WTC11 (cell line): ENCODE results near the gene TMEM266. TPM values are rescaled to one million over a fixed set of nuclear protein-coding genes. Genes with fewer than 3 reads are reported as not detected.

Experiments
- ATAC-seq: fragments of 200-7000 bp; cut with Tn5 transposase; 2 replicates; pipeline ENCODE4 v1.10.0; 2021; ENCODE audit warnings: mild to moderate bottlenecking, moderate library complexity
- CTCF ChIA-PET: fragments of 300-600 bp; sonication (Branson Sonifier 250); formaldehyde crosslinking; loops from one replicate; lab custom pipeline; 2021; ENCODE audit warnings: antibody characterized with exemption; lab: Charles Lee
- POLR2A ChIA-PET: fragments of 350-600 bp; sonication (Branson Sonifier 250); formaldehyde crosslinking; loops from one replicate; lab custom pipeline; 2021; ENCODE audit warnings: antibody characterized with exemption; lab: Charles Lee
- DNase-seq: peaks from one replicate; pipeline ENCODE4 v3.0.0; 2021; ENCODE audit warnings: low spot score
- H3K27ac Mint-ChIP-seq: 2 replicates; pipeline ENCODE4 v1.8.0; 2021; ENCODE audit warnings: mixed read lengths
- H3K27me3 Mint-ChIP-seq: 2 replicates; pipeline ENCODE4 v1.8.0; 2021; ENCODE audit warnings: low read depth, mild to moderate bottlenecking, moderate library complexity, mixed read lengths
- H3K36me3 Mint-ChIP-seq: 2 replicates; pipeline ENCODE4 v1.8.0; 2021; ENCODE audit warnings: mixed read lengths
- H3K4me1 Mint-ChIP-seq: 2 replicates; pipeline ENCODE4 v1.8.0; 2022; ENCODE audit warnings: mixed read lengths
- H3K4me3 Mint-ChIP-seq: 2 replicates; pipeline ENCODE4 v1.8.0; 2021; ENCODE audit warnings: mild to moderate bottlenecking, moderate library complexity, mixed read lengths
- H3K9me3 Mint-ChIP-seq: 2 replicates; pipeline ENCODE4 v1.8.0; 2021; ENCODE audit warnings: mixed read lengths
- CBFB ChIP-seq: sonication (generic); formaldehyde crosslinking; IDR thresholded peaks from 2 replicates; pipeline ENCODE4 v1.8.1; 2022; ENCODE audit warnings: mild to moderate bottlenecking, low read depth, missing genetic modification reagents
- CTCF ChIP-seq: fragments of 200-600 bp; IDR thresholded peaks from 2 replicates; pipeline ENCODE4 v1.8.0; 2022; ENCODE audit warnings: antibody characterized with exemption
- EMX1 ChIP-seq: fragments of 250-450 bp; sonication (Bioruptor Pico); IDR thresholded peaks from 2 replicates; pipeline ENCODE4 v1.8.0; 2021; ENCODE audit warnings: mild to moderate bottlenecking
- FOXJ3 ChIP-seq: sonication (generic); formaldehyde crosslinking; IDR thresholded peaks from 2 replicates; pipeline ENCODE4 v1.9.0; 2021; ENCODE audit warnings: missing genetic modification reagents, mild to moderate bottlenecking, borderline replicate concordance
- HMGA2 ChIP-seq: fragments of 250-450 bp; sonication (Bioruptor Pico); IDR thresholded peaks from 2 replicates; pipeline ENCODE4 v1.4.0; 2021; ENCODE audit warnings: mild to moderate bottlenecking, moderate library complexity
- MAX ChIP-seq: sonication (generic); formaldehyde crosslinking; IDR thresholded peaks from 2 replicates; pipeline ENCODE4 v1.8.0; 2022; ENCODE audit warnings: mild to moderate bottlenecking, missing genetic modification reagents
- NR1H2 ChIP-seq: sonication (generic); formaldehyde crosslinking; IDR thresholded peaks from 2 replicates; pipeline ENCODE4 v1.9.0; 2021; ENCODE audit warnings: mild to moderate bottlenecking, moderate library complexity, missing genetic modification reagents
- SMAD3 ChIP-seq: sonication (generic); formaldehyde crosslinking; IDR thresholded peaks from 2 replicates; pipeline ENCODE4 v1.8.0; 2022; ENCODE audit warnings: missing genetic modification reagents, mild to moderate bottlenecking, borderline replicate concordance
- SOX15 ChIP-seq: fragments of 250-450 bp; sonication (Bioruptor Pico); IDR thresholded peaks from 2 replicates; pipeline ENCODE4 v1.9.0; 2021; ENCODE audit warnings: mild to moderate bottlenecking
- ZNF121 ChIP-seq: sonication (generic); formaldehyde crosslinking; IDR thresholded peaks from 2 replicates; pipeline ENCODE4 v1.8.0; 2023; ENCODE audit warnings: missing genetic modification reagents
- ZNF416 ChIP-seq: fragments of 250-450 bp; sonication (Bioruptor Pico); IDR thresholded peaks from 2 replicates; pipeline ENCODE4 v1.9.0; 2021; ENCODE audit warnings: mild to moderate bottlenecking, inconsistent platforms
- ZNF423 ChIP-seq: fragments of 250-450 bp; sonication (Bioruptor Pico); IDR thresholded peaks from 2 replicates; pipeline ENCODE4 v2.1.2; 2022; ENCODE audit warnings: mild to moderate bottlenecking, moderate library complexity
- total RNA-seq: library from RNA; stranded (reverse); gene quantifications from 3 replicates; pipeline ENCODE4 v1.2.3, GENCODE V29; 2021
- TF ChIP-seq, protein P1 (sequence below): sonication (generic); formaldehyde crosslinking; IDR thresholded peaks from 2 replicates; pipeline ENCODE4 v1.8.0; 2023; ENCODE audit warnings: mild to moderate bottlenecking, missing genetic modification reagents
- TF ChIP-seq, protein P2 (sequence below): sonication (generic); formaldehyde crosslinking; IDR thresholded peaks from 2 replicates; pipeline ENCODE4 v1.8.0; 2022; ENCODE audit warnings: mild to moderate bottlenecking, missing genetic modification reagents
- TF ChIP-seq, protein P3 (sequence below): sonication (generic); formaldehyde crosslinking; IDR thresholded peaks from 2 replicates; pipeline ENCODE4 v1.8.0; 2022; ENCODE audit warnings: missing genetic modification reagents
- TF ChIP-seq, protein P4 (sequence below): sonication (generic); formaldehyde crosslinking; IDR thresholded peaks from 2 replicates; pipeline ENCODE4 v1.8.1; 2023; ENCODE audit warnings: mild to moderate bottlenecking, missing genetic modification reagents, borderline replicate concordance
- TF ChIP-seq, protein P5 (sequence below): fragments of 250-450 bp; sonication (Bioruptor Pico); IDR thresholded peaks from 2 replicates; pipeline ENCODE4 v1.9.0; 2021; ENCODE audit warnings: mild to moderate bottlenecking

The TMEM266 gene
- total RNA-seq, 1 experiment from 2014 or later: 8.6 TPM

GRCh38 chr15:76150971-76151598, 91.3 kb downstream of the TMEM266 start:
- H3K27ac Mint-ChIP-seq: peak overlapping the region; percentile 79
- peak overlapping the region; percentile 24 for H3K4me3 Mint-ChIP-seq
- peak; percentile 83 for ATAC-seq
- peak; percentile 92 for TF ChIP-seq CTCF
- TF ChIP-seq HMGA2 (CRISPR knock-in tag): no peak
- no peaks in the 10 kb centered on the region for H3K9me3 Mint-ChIP-seq
- H3K27me3 Mint-ChIP-seq: no peaks in the 10 kb centered on the region
- POLR2A ChIA-PET: interaction anchor here (1.6 kb wide), 1 partner anchor 185 kb away, joined by 4 read pairs; the partner anchor contains the start of gene ISL2
- H3K4me1 Mint-ChIP-seq: peaks cover 47% of the 10 kb centered on the region
- H3K36me3 Mint-ChIP-seq: no peaks in the 10 kb centered on the region
- peak; percentile 90 for DNase-seq
- CTCF ChIA-PET: interaction anchor here (0.5 to 4.9 kb wide), 27 partner anchors 8 to 1438 kb away, joined by 3 to 113 read pairs (median 4); partner anchors contain the start of gene TMEM266

DNA sequence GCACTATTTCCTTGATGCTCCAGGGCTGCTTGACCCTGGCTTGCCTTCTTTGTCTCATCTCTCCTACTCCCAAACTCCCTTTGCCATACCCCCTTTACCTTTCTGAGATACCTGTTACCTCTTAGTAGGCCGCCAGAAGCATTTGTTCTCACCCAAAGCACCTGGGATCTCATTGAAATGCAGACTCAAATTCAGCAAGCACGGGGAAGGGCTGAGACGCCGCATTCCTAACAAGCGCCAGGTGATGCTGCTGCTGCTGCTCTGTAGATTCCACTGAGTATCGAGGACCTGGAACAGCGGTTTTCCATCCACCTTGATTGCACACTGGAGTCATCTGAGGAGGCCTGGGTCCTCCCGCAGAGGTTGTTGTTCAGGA, 91.8 kb downstream of the TMEM266 start:
- H3K4me1 Mint-ChIP-seq: peaks cover 47% of the 10 kb centered on the region
- CTCF ChIA-PET: interaction anchor here (0.9 to 4.9 kb wide), 13 partner anchors 8 to 341 kb away, joined by 3 to 113 read pairs (median 5); partner anchors contain the start of gene TMEM266
- peak overlapping the region; percentile 24 for H3K4me3 Mint-ChIP-seq
- peak; percentile 54 for DNase-seq
- ATAC-seq: peak; percentile 66
- H3K9me3 Mint-ChIP-seq: no peaks in the 10 kb centered on the region
- peak overlapping the region; percentile 79 for H3K27ac Mint-ChIP-seq
- POLR2A ChIA-PET: no interaction called here
- no peaks in the 10 kb centered on the region for H3K36me3 Mint-ChIP-seq
- TF ChIP-seq, protein P1, sequence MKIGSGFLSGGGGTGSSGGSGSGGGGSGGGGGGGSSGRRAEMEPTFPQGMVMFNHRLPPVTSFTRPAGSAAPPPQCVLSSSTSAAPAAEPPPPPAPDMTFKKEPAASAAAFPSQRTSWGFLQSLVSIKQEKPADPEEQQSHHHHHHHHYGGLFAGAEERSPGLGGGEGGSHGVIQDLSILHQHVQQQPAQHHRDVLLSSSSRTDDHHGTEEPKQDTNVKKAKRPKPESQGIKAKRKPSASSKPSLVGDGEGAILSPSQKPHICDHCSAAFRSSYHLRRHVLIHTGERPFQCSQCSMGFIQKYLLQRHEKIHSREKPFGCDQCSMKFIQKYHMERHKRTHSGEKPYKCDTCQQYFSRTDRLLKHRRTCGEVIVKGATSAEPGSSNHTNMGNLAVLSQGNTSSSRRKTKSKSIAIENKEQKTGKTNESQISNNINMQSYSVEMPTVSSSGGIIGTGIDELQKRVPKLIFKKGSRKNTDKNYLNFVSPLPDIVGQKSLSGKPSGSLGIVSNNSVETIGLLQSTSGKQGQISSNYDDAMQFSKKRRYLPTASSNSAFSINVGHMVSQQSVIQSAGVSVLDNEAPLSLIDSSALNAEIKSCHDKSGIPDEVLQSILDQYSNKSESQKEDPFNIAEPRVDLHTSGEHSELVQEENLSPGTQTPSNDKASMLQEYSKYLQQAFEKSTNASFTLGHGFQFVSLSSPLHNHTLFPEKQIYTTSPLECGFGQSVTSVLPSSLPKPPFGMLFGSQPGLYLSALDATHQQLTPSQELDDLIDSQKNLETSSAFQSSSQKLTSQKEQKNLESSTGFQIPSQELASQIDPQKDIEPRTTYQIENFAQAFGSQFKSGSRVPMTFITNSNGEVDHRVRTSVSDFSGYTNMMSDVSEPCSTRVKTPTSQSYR: no peak
- no peak for TF ChIP-seq CBFB
- TF ChIP-seq, protein P2, sequence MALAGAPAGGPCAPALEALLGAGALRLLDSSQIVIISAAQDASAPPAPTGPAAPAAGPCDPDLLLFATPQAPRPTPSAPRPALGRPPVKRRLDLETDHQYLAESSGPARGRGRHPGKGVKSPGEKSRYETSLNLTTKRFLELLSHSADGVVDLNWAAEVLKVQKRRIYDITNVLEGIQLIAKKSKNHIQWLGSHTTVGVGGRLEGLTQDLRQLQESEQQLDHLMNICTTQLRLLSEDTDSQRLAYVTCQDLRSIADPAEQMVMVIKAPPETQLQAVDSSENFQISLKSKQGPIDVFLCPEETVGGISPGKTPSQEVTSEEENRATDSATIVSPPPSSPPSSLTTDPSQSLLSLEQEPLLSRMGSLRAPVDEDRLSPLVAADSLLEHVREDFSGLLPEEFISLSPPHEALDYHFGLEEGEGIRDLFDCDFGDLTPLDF (CRISPR knock-in tag): no peak
- no peak for TF ChIP-seq ZNF423 (CRISPR knock-in tag)
- TF ChIP-seq CTCF: no peak
- no peak for TF ChIP-seq NR1H2 (CRISPR knock-in tag)
- no peak for TF ChIP-seq FOXJ3 (CRISPR knock-in tag)
- TF ChIP-seq EMX1 (CRISPR knock-in tag): no peak
- TF ChIP-seq, protein P3, sequence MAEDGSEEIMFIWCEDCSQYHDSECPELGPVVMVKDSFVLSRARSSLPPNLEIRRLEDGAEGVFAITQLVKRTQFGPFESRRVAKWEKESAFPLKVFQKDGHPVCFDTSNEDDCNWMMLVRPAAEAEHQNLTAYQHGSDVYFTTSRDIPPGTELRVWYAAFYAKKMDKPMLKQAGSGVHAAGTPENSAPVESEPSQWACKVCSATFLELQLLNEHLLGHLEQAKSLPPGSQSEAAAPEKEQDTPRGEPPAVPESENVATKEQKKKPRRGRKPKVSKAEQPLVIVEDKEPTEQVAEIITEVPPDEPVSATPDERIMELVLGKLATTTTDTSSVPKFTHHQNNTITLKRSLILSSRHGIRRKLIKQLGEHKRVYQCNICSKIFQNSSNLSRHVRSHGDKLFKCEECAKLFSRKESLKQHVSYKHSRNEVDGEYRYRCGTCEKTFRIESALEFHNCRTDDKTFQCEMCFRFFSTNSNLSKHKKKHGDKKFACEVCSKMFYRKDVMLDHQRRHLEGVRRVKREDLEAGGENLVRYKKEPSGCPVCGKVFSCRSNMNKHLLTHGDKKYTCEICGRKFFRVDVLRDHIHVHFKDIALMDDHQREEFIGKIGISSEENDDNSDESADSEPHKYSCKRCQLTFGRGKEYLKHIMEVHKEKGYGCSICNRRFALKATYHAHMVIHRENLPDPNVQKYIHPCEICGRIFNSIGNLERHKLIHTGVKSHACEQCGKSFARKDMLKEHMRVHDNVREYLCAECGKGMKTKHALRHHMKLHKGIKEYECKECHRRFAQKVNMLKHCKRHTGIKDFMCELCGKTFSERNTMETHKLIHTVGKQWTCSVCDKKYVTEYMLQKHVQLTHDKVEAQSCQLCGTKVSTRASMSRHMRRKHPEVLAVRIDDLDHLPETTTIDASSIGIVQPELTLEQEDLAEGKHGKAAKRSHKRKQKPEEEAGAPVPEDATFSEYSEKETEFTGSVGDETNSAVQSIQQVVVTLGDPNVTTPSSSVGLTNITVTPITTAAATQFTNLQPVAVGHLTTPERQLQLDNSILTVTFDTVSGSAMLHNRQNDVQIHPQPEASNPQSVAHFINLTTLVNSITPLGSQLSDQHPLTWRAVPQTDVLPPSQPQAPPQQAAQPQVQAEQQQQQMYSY (CRISPR knock-in tag): no peak
- no peak for TF ChIP-seq SMAD3
- TF ChIP-seq SOX15 (CRISPR knock-in tag): no peak
- TF ChIP-seq, protein P4, sequence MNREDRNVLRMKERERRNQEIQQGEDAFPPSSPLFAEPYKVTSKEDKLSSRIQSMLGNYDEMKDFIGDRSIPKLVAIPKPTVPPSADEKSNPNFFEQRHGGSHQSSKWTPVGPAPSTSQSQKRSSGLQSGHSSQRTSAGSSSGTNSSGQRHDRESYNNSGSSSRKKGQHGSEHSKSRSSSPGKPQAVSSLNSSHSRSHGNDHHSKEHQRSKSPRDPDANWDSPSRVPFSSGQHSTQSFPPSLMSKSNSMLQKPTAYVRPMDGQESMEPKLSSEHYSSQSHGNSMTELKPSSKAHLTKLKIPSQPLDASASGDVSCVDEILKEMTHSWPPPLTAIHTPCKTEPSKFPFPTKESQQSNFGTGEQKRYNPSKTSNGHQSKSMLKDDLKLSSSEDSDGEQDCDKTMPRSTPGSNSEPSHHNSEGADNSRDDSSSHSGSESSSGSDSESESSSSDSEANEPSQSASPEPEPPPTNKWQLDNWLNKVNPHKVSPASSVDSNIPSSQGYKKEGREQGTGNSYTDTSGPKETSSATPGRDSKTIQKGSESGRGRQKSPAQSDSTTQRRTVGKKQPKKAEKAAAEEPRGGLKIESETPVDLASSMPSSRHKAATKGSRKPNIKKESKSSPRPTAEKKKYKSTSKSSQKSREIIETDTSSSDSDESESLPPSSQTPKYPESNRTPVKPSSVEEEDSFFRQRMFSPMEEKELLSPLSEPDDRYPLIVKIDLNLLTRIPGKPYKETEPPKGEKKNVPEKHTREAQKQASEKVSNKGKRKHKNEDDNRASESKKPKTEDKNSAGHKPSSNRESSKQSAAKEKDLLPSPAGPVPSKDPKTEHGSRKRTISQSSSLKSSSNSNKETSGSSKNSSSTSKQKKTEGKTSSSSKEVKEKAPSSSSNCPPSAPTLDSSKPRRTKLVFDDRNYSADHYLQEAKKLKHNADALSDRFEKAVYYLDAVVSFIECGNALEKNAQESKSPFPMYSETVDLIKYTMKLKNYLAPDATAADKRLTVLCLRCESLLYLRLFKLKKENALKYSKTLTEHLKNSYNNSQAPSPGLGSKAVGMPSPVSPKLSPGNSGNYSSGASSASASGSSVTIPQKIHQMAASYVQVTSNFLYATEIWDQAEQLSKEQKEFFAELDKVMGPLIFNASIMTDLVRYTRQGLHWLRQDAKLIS: no peak
- no peak for TF ChIP-seq ZNF121 (CRISPR knock-in tag)
- TF ChIP-seq, protein P5, sequence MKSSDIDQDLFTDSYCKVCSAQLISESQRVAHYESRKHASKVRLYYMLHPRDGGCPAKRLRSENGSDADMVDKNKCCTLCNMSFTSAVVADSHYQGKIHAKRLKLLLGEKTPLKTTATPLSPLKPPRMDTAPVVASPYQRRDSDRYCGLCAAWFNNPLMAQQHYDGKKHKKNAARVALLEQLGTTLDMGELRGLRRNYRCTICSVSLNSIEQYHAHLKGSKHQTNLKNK: no peak
- TF ChIP-seq MAX: no peak; the same call in 1 of the 2 replicates
- no peak for TF ChIP-seq HMGA2 (CRISPR knock-in tag)
- no peak for TF ChIP-seq ZNF416 (CRISPR knock-in tag)
- no peaks in the 10 kb centered on the region for H3K27me3 Mint-ChIP-seq
